ENCODE measurements around the gene LRRC4. TPM values are rescaled to one million over a fixed set of nuclear protein-coding genes. Genes with fewer than 3 reads are reported as not detected.

LRRC4 gene
- total and polyA plus RNA-seq, 2 donors (not counting 1 experiment from before 2014, with no cell fraction given) = 0.20 to 0.33 TPM

DNA sequence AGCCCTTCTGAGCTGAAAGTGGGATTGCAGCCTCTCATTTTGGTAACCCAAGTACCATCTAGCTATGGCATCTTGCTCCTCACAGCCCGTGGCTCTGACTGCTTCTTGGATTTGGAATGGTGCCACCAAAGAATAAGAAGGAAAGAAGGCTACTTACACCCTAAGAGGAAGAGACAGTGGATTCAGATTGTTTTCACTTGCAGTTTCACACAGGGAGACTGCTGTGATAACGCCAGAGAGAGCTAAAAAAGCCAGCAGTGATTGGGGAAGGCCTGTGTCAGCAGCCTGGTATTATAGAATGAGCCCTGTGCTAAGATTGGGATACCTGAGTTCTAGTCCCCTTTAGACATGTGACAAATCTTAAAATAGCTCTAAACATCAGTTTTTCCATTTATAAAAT lies 3.6 kb upstream of the LRRC4 start:
- DNase-seq (ENCODE audit: low read depth in 2 of 2) = no peak
- H3K4me1 ChIP-seq (ENCODE audit: control insufficient read depth, extremely low read depth, insufficient read depth, low read length) = no peaks in the 10 kb centered on the region
- no peaks in the 10 kb centered on the region for H4K20me1 ChIP-seq (ENCODE audit: control insufficient read depth, extremely low read depth, insufficient read depth, low read length)

DNA sequence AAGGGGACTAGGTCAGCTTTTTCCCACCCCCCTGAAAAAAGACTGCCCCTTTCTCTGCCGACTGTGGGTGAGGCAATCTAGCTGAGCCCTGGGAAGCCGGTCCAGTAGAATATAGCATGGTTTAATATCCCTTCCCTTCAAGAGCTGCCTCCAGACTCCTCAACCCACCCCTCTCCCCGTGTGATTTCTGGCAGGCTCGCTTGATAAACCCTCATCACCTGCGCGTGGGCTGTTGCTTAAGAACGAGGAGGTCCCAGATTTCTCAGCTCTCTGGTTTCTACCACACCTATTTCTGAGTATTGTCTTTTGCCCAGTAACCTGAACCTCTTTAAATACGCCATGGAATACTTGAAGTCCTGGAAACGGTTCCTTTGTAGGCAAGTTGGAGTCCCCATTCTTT lies 2.0 kb upstream of the LRRC4 start:
- Histone ChIP-seq H3K27me3 (ENCODE audit: control insufficient read depth, insufficient read depth, low read length) (no peaks in the 10 kb centered on the region), H3K4me2 (ENCODE audit: extremely low read depth, insufficient read depth, low read length) (no peak overlapping the region), H3K4me1 (ENCODE audit: control insufficient read depth, extremely low read depth, insufficient read depth, low read length) (no peaks in the 10 kb centered on the region), H3K79me2 (ENCODE audit: control insufficient read depth, insufficient read depth, low read length) (no peaks in the 10 kb centered on the region), H3K9me3 (ENCODE audit: control insufficient read depth, insufficient read depth, low read depth, low read length) (no peaks in the 10 kb centered on the region), H3K27ac (ENCODE audit: insufficient read depth, low read length) (no peak overlapping the region), H4K20me1 (ENCODE audit: control insufficient read depth, extremely low read depth, insufficient read depth, low read length) (no peaks in the 10 kb centered on the region), H3K36me3 (ENCODE audit: control insufficient read depth, insufficient read depth, low read length) (peaks cover 2% of the 10 kb centered on the region), H3K4me3 (replicated peaks in 1 of 4; ENCODE audit: control extremely low read depth in 1 of 4, insufficient read depth in 1 of 4, low read depth in 3 of 4, low read length in 4 of 4) (no peak overlapping the region), H2AFZ (ENCODE audit: low read length) (no peak overlapping the region), H3K9ac (ENCODE audit: insufficient read depth, low read length) (no peak overlapping the region)
- no peak for DNase-seq (ENCODE audit: low read depth in 2 of 2)
- TF ChIP-seq, protein P1, sequence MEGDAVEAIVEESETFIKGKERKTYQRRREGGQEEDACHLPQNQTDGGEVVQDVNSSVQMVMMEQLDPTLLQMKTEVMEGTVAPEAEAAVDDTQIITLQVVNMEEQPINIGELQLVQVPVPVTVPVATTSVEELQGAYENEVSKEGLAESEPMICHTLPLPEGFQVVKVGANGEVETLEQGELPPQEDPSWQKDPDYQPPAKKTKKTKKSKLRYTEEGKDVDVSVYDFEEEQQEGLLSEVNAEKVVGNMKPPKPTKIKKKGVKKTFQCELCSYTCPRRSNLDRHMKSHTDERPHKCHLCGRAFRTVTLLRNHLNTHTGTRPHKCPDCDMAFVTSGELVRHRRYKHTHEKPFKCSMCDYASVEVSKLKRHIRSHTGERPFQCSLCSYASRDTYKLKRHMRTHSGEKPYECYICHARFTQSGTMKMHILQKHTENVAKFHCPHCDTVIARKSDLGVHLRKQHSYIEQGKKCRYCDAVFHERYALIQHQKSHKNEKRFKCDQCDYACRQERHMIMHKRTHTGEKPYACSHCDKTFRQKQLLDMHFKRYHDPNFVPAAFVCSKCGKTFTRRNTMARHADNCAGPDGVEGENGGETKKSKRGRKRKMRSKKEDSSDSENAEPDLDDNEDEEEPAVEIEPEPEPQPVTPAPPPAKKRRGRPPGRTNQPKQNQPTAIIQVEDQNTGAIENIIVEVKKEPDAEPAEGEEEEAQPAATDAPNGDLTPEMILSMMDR (conservative IDR thresholded peaks at IDR 0.05 in 1 of 2, IDR thresholded peaks at IDR 0.05 in 1 of 2; ENCODE audit: low read depth in 1 of 2, low read length in 2 of 2) = no peak
- TF ChIP-seq EZH2 (IDR thresholded peaks at IDR 0.05; ENCODE audit: low read length, missing control alignments) = no peak

More for the DNA sequence above, 3.6 kb upstream of the LRRC4 start:
- Histone ChIP-seq H3K9ac (ENCODE audit: insufficient read depth, low read length) (no peak overlapping the region), H3K4me3 (replicated peaks in 1 of 4; ENCODE audit: control extremely low read depth in 1 of 4, insufficient read depth in 1 of 4, low read depth in 3 of 4, low read length in 4 of 4) (no peak overlapping the region), H3K4me2 (ENCODE audit: extremely low read depth, insufficient read depth, low read length) (no peak overlapping the region), H3K27ac (ENCODE audit: insufficient read depth, low read length) (no peak overlapping the region), H3K27me3 (ENCODE audit: control insufficient read depth, insufficient read depth, low read length) (no peaks in the 10 kb centered on the region), H3K36me3 (ENCODE audit: control insufficient read depth, insufficient read depth, low read length) (no peaks in the 10 kb centered on the region), H3K79me2 (ENCODE audit: control insufficient read depth, insufficient read depth, low read length) (no peaks in the 10 kb centered on the region), H2AFZ (ENCODE audit: low read length) (no peak overlapping the region), H3K9me3 (ENCODE audit: control insufficient read depth, insufficient read depth, low read depth, low read length) (no peaks in the 10 kb centered on the region)
- TF ChIP-seq, protein P1 (conservative IDR thresholded peaks at IDR 0.05 in 1 of 2, IDR thresholded peaks at IDR 0.05 in 1 of 2; ENCODE audit: low read depth in 1 of 2, low read length in 2 of 2) = no peak
- TF ChIP-seq EZH2 (IDR thresholded peaks at IDR 0.05; ENCODE audit: low read length, missing control alignments) = no peak

DNA sequence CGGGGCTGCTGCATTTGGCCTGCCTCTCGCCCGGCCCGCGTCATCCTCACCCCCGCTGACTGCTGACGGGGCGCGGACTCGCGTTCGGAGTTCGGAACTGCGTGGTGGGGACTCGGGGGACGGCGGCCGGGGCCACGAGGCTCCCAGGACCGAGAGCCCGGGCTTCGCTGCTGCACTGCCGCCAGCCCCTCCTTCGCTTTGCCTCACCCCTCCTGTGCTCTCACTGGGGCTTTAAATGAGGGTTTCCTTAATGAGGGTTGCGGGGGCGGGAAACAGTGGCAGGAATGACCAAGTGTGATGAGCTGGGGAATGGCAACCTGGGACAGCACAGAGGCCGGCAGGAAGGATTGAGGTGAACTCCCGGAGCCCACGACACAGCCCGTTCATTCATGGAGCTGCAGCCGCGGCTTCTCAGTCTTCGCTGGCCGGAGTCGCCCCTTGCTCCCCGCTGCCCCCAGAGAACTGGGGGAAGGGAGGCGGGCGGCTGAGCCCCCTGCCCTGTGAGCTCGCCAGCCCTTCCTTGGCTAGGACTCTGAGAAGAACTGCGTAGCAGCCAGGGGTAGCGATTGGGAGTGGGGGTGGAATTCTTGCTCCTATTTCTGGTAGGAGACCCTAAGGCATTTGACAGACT lies 1.5 kb upstream of the LRRC4 start:
- Histone ChIP-seq H3K79me2 (ENCODE audit: control insufficient read depth, insufficient read depth, low read length) (no peaks in the 10 kb centered on the region), H3K4me3 (replicated peaks in 1 of 4; ENCODE audit: control extremely low read depth in 1 of 4, insufficient read depth in 1 of 4, low read depth in 3 of 4, low read length in 4 of 4) (peak overlapping the region; percentile 28 to 50 (median 38)), H2AFZ (ENCODE audit: low read length) (no peak overlapping the region), H3K27ac (ENCODE audit: insufficient read depth, low read length) (peak overlapping the region; percentile 5), H3K27me3 (ENCODE audit: control insufficient read depth, insufficient read depth, low read length) (no peaks in the 10 kb centered on the region), H3K9ac (ENCODE audit: insufficient read depth, low read length) (peak overlapping the region; percentile 62), H3K4me2 (ENCODE audit: extremely low read depth, insufficient read depth, low read length) (peak overlapping the region; percentile 76), H3K4me1 (ENCODE audit: control insufficient read depth, extremely low read depth, insufficient read depth, low read length) (no peaks in the 10 kb centered on the region), H4K20me1 (ENCODE audit: control insufficient read depth, extremely low read depth, insufficient read depth, low read length) (no peaks in the 10 kb centered on the region), H3K9me3 (ENCODE audit: control insufficient read depth, insufficient read depth, low read depth, low read length) (no peaks in the 10 kb centered on the region), H3K36me3 (ENCODE audit: control insufficient read depth, insufficient read depth, low read length) (peaks cover 2% of the 10 kb centered on the region)
- TF ChIP-seq, protein P1 (conservative IDR thresholded peaks at IDR 0.05 in 1 of 2, IDR thresholded peaks at IDR 0.05 in 1 of 2; ENCODE audit: low read depth in 1 of 2, low read length in 2 of 2) = no peak
- no peak for TF ChIP-seq EZH2 (IDR thresholded peaks at IDR 0.05; ENCODE audit: low read length, missing control alignments)
- DNase-seq (ENCODE audit: low read depth in 2 of 2) = peak in 1 of 2 donors; percentile 26

Data from fibroblast of lung (primary cell).